Stimulated activated CD8-positive, alpha-beta memory T cell treated with anti-CD3 and anti-CD28 coated beads, Interleukin-2, amount 100 ng/mL, for 1 hour (primary cell): Measurements from ENCODE around the gene NME7.
A peak's percentile ranks its signal among the peaks of the same experiment; 100 is the strongest.
"Not testable (repeated sequence)": the region's sequence is repeated elsewhere in the genome, so short reads cannot be mapped to it uniquely, and the experiment has no call there.

Source experiments
- DNase-seq, 2 donors: peaks; one replicate each; pipeline ENCODE4 v3.0.0-alpha.2; 2020; ENCODE audit warnings: low read depth in 2 of 2

The NME7 gene

GRCh38 chr1:169367686-169368405 is at the start of gene NME7, which contains the start of gene BLZF1:
Gene NME7, minus strand, starts transcription at chr1:169367797. Its CDS starts 87 bp downstream, at chr1:169367710.
Gene BLZF1, plus strand, starts transcription at chr1:169368195. Its CDS starts 1,328 bp downstream, at chr1:169369523.
- DNase-seq = peak; percentile 97 to 98

- no peak for DNase-seq
Measured at GRCh38 chr1:169414952-169415351, 47.4 kb upstream of the NME7 start.

GRCh38 chr1:169408340-169408739 is 40.7 kb upstream of the NME7 start:
- DNase-seq = not testable (repeated sequence)

GRCh38 chr1:169402578-169402977 is 35.0 kb upstream of the NME7 start:
- DNase-seq = not testable (repeated sequence)

- DNase-seq = no peak
Measured at GRCh38 chr1:169395955-169396354, 28.4 kb upstream of the NME7 start.

- DNase-seq = no peak
Measured at GRCh38 chr1:169392406-169392805, 24.8 kb upstream of the NME7 start.

GRCh38 chr1:169390303-169390702 is 22.7 kb upstream of the NME7 start:
- DNase-seq = no peak

- no peak for DNase-seq
Measured at GRCh38 chr1:169387399-169387798, 19.8 kb upstream of the NME7 start.

GRCh38 chr1:169383449-169383848 is 15.9 kb upstream of the NME7 start:
- no peak for DNase-seq

- DNase-seq = no peak
Measured at GRCh38 chr1:169381162-169381561, 13.6 kb upstream of the NME7 start.

GRCh38 chr1:169371404-169371803 is 3.8 kb upstream of the NME7 start:
- DNase-seq = no peak

GRCh38 chr1:169368406-169368769 is 791 bp upstream of the NME7 start:
- peak in 1 of 2 donors; percentile 11 for DNase-seq

GRCh38 chr1:169367096-169367685 is 406 bp downstream of the NME7 start:
- no peak for DNase-seq

GRCh38 chr1:169364948-169365347 is 2.6 kb downstream of the NME7 start:
- no peak for DNase-seq

- no peak for DNase-seq
Measured at GRCh38 chr1:169363046-169363730, 4.4 kb downstream of the NME7 start.

- DNase-seq = no peak
Measured at GRCh38 chr1:169361281-169361680, 6.3 kb downstream of the NME7 start.

- DNase-seq = no peak
Measured at GRCh38 chr1:169360415-169360814, 7.2 kb downstream of the NME7 start.

GRCh38 chr1:169348383-169349036 is 19.1 kb downstream of the NME7 start:
- no peak for DNase-seq

GRCh38 chr1:169347688-169348382 is 19.8 kb downstream of the NME7 start:
- DNase-seq = no peak

- DNase-seq = no peak
Measured at GRCh38 chr1:169346036-169346589, 21.5 kb downstream of the NME7 start.

GRCh38 chr1:169345511-169345910 is 22.1 kb downstream of the NME7 start:
- DNase-seq = no peak
